ENCODE measurements around the gene MAN1A2. TPM values are rescaled to one million over a fixed set of nuclear protein-coding genes. Genes with fewer than 3 reads are reported as not detected.

MAN1A2 gene
- total and polyA plus RNA-seq, 4 experiments from 2014 or later = 17.5 to 66.5 (median 40.6) TPM

- Mint-ChIP-seq H3K27me3 (no peaks in the 10 kb centered on the region), H3K36me3 (no peaks in the 10 kb centered on the region), H3K9me3 (no peaks in the 10 kb centered on the region), H3K4me3 (no peak overlapping the region), H3K27ac (peak overlapping the region in 2 of 7 donors; percentile 24 to 57), H3K4me1 (peaks cover 13 to 36% (median 22%) of the 10 kb centered on the region in 4 donors)
- Histone ChIP-seq H3K36me3 (ENCODE audit: insufficient read depth, low read length) (no peaks in the 10 kb centered on the region), H3K4me3 (ENCODE audit: low read length in 2 of 2) (no peak overlapping the region), H3K9me3 (ENCODE audit: control insufficient read depth in 1 of 2, low read length in 2 of 2) (no peaks in the 10 kb centered on the region), H3K27me3 (ENCODE audit: insufficient read depth, low read length) (no peaks in the 10 kb centered on the region), H3K4me1 (ENCODE audit: insufficient read depth, low read length) (peaks cover 26% of the 10 kb centered on the region), H3K27ac (ENCODE audit: low read depth, low read length) (no peak overlapping the region)
- ChIA-PET POLR2A (ENCODE audit: partially characterized antibody) (interaction anchor here (1.1 kb wide), 1 partner anchor 36 kb away, joined by 3 read pairs; the partner anchor contains the start of gene TENT5C), CTCF (ENCODE audit: partially characterized antibody) (interaction anchor here (1.2 kb wide), 1 partner anchor 21 kb away, joined by 3 read pairs; no protein-coding TSS in a partner anchor)
- intact Hi-C loops (cut with micrococcal nuclease) = no loop called here
- DNase-seq = no peak
These were observed 202.6 kb downstream of the MAN1A2 start for GRCh38 chr1:117569856-117570255.

- POLR2A ChIA-PET (ENCODE audit: partially characterized antibody) = interaction anchor here (0.7 to 1.1 kb wide), 2 partner anchors 35 to 36 kb away, joined by 3 read pairs; partner anchors contain the start of gene TENT5C
- no peaks in the 10 kb centered on the region for H3K9me3 Mint-ChIP-seq
- no peak for DNase-seq
- Histone ChIP-seq H3K4me3 (ENCODE audit: low read length in 2 of 2) (no peak overlapping the region), H3K4me1 (ENCODE audit: insufficient read depth, low read length) (peaks cover 26% of the 10 kb centered on the region), H3K27me3 (ENCODE audit: insufficient read depth, low read length) (no peaks in the 10 kb centered on the region), H3K36me3 (ENCODE audit: insufficient read depth, low read length) (no peaks in the 10 kb centered on the region), H3K27ac (ENCODE audit: low read depth, low read length) (no peak overlapping the region), H3K9me3 (ENCODE audit: control insufficient read depth in 1 of 2, low read length in 2 of 2) (no peaks in the 10 kb centered on the region)
- H3K27me3 Mint-ChIP-seq = no peaks in the 10 kb centered on the region
- H3K4me3 Mint-ChIP-seq = no peak overlapping the region
- CTCF ChIA-PET (ENCODE audit: partially characterized antibody) = interaction anchor here (1.2 to 3.5 kb wide), 3 partner anchors 22 to 103 kb away, joined by 3 to 15 read pairs (median 3); no protein-coding TSS in a partner anchor
- intact Hi-C loops (cut with micrococcal nuclease) = no loop called here
- H3K27ac Mint-ChIP-seq = no peak overlapping the region
- H3K36me3 Mint-ChIP-seq = no peaks in the 10 kb centered on the region
- peaks cover 13 to 36% (median 22%) of the 10 kb centered on the region in 4 donors for H3K4me1 Mint-ChIP-seq
These were observed 203.8 kb downstream of the MAN1A2 start for GRCh38 chr1:117570988-117571409.

GRCh38 chr1:117571496-117571895, 204.2 kb downstream of the MAN1A2 start:
- H3K27me3 ChIP-seq (ENCODE audit: insufficient read depth, low read length) = no peaks in the 10 kb centered on the region
- no peak for DNase-seq
- no peaks in the 10 kb centered on the region for H3K9me3 ChIP-seq (ENCODE audit: control insufficient read depth in 1 of 2, low read length in 2 of 2)
- H3K27ac Mint-ChIP-seq = peak overlapping the region in 4 of 7 donors; percentile 20 to 50 (median 41)
- H3K27ac ChIP-seq (ENCODE audit: low read depth, low read length) = no peak overlapping the region
- CTCF ChIA-PET (ENCODE audit: partially characterized antibody) = interaction anchor here (1.5 to 3.5 kb wide), 2 partner anchors 36 to 103 kb away, joined by 3 to 15 read pairs; no protein-coding TSS in a partner anchor
- H3K36me3 ChIP-seq (ENCODE audit: insufficient read depth, low read length) = no peaks in the 10 kb centered on the region
- no peak overlapping the region for H3K4me3 ChIP-seq (ENCODE audit: low read length in 2 of 2)
- intact Hi-C loops (cut with micrococcal nuclease) = no loop called here
- H3K27me3 Mint-ChIP-seq = no peaks in the 10 kb centered on the region
- no peaks in the 10 kb centered on the region for H3K9me3 Mint-ChIP-seq
- POLR2A ChIA-PET (ENCODE audit: partially characterized antibody) = interaction anchor here (0.7 kb wide), 1 partner anchor 36 kb away, joined by 3 read pairs; no protein-coding TSS in a partner anchor
- no peaks in the 10 kb centered on the region for H3K36me3 Mint-ChIP-seq
- peaks cover 26% of the 10 kb centered on the region for H3K4me1 ChIP-seq (ENCODE audit: insufficient read depth, low read length)
- peaks cover 13 to 36% (median 22%) of the 10 kb centered on the region in 4 donors for H3K4me1 Mint-ChIP-seq
- H3K4me3 Mint-ChIP-seq = peak overlapping the region in 3 of 8 donors; percentile 55 to 60 (median 57)

- no peaks in the 10 kb centered on the region for H3K36me3 Mint-ChIP-seq
- peaks cover 13 to 36% (median 22%) of the 10 kb centered on the region in 4 donors for H3K4me1 Mint-ChIP-seq
- ChIA-PET CTCF (ENCODE audit: partially characterized antibody) (interaction anchor here (2.3 to 3.5 kb wide), 2 partner anchors 37 to 102 kb away, joined by 9 to 15 read pairs; no protein-coding TSS in a partner anchor), POLR2A (ENCODE audit: partially characterized antibody) (interaction anchor here (0.9 to 2.4 kb wide), 2 partner anchors 34 to 82 kb away, joined by 4 to 7 read pairs; partner anchors contain the start of gene TENT5C)
- no peaks in the 10 kb centered on the region for H3K9me3 Mint-ChIP-seq
- Histone ChIP-seq H3K36me3 (ENCODE audit: insufficient read depth, low read length) (no peaks in the 10 kb centered on the region), H3K27me3 (ENCODE audit: insufficient read depth, low read length) (no peaks in the 10 kb centered on the region), H3K4me1 (ENCODE audit: insufficient read depth, low read length) (peaks cover 26% of the 10 kb centered on the region), H3K9me3 (ENCODE audit: control insufficient read depth in 1 of 2, low read length in 2 of 2) (no peaks in the 10 kb centered on the region), H3K4me3 (ENCODE audit: low read length in 2 of 2) (no peak overlapping the region), H3K27ac (ENCODE audit: low read depth, low read length) (no peak overlapping the region)
- DNase-seq = peak in 4 of 5 donors; percentile 19 to 26 (median 20)
- no peaks in the 10 kb centered on the region for H3K27me3 Mint-ChIP-seq
- peak overlapping the region in 5 of 7 donors; percentile 1 to 86 (median 60) for H3K27ac Mint-ChIP-seq
- intact Hi-C loops (cut with micrococcal nuclease) = no loop called here
- peak overlapping the region in 7 of 8 donors; percentile 22 to 78 (median 52) for H3K4me3 Mint-ChIP-seq
These were observed 205.3 kb downstream of the MAN1A2 start for GRCh38 chr1:117572546-117572945.

GRCh38 chr1:117573386-117574023, 206.3 kb downstream of the MAN1A2 start:
- Histone ChIP-seq H3K36me3 (ENCODE audit: insufficient read depth, low read length) (no peaks in the 10 kb centered on the region), H3K27ac (ENCODE audit: low read depth, low read length) (no peak overlapping the region), H3K9me3 (ENCODE audit: control insufficient read depth in 1 of 2, low read length in 2 of 2) (no peaks in the 10 kb centered on the region), H3K4me3 (ENCODE audit: low read length in 2 of 2) (no peak overlapping the region), H3K4me1 (ENCODE audit: insufficient read depth, low read length) (peaks cover 26% of the 10 kb centered on the region), H3K27me3 (ENCODE audit: insufficient read depth, low read length) (no peaks in the 10 kb centered on the region)
- peak overlapping the region in 1 of 7 donors; percentile 76 for H3K27ac Mint-ChIP-seq
- CTCF ChIA-PET (ENCODE audit: partially characterized antibody) = interaction anchor here (1.7 to 3.5 kb wide), 4 partner anchors 12 to 101 kb away, joined by 3 to 15 read pairs (median 8); no protein-coding TSS in a partner anchor
- POLR2A ChIA-PET (ENCODE audit: partially characterized antibody) = interaction anchor here (0.9 to 2.4 kb wide), 3 partner anchors 33 to 81 kb away, joined by 3 to 7 read pairs (median 4); partner anchors contain the start of gene TENT5C
- H3K27me3 Mint-ChIP-seq = no peaks in the 10 kb centered on the region
- intact Hi-C loops (cut with micrococcal nuclease) = no loop called here
- peaks cover 13 to 36% (median 22%) of the 10 kb centered on the region in 4 donors for H3K4me1 Mint-ChIP-seq
- no peaks in the 10 kb centered on the region for H3K9me3 Mint-ChIP-seq
- no peak overlapping the region for H3K4me3 Mint-ChIP-seq
- H3K36me3 Mint-ChIP-seq = no peaks in the 10 kb centered on the region
- DNase-seq = no peak

- Mint-ChIP-seq H3K36me3 (no peaks in the 10 kb centered on the region), H3K27me3 (no peaks in the 10 kb centered on the region), H3K9me3 (no peaks in the 10 kb centered on the region), H3K4me1 (peaks cover 13 to 36% (median 22%) of the 10 kb centered on the region in 4 donors), H3K27ac (peak overlapping the region in 1 of 7 donors; percentile 57), H3K4me3 (no peak overlapping the region)
- intact Hi-C loops (cut with micrococcal nuclease) = no loop called here
- Histone ChIP-seq H3K36me3 (ENCODE audit: insufficient read depth, low read length) (no peaks in the 10 kb centered on the region), H3K4me1 (ENCODE audit: insufficient read depth, low read length) (peaks cover 26% of the 10 kb centered on the region), H3K4me3 (ENCODE audit: low read length in 2 of 2) (no peak overlapping the region), H3K27ac (ENCODE audit: low read depth, low read length) (no peak overlapping the region), H3K9me3 (ENCODE audit: control insufficient read depth in 1 of 2, low read length in 2 of 2) (no peaks in the 10 kb centered on the region), H3K27me3 (ENCODE audit: insufficient read depth, low read length) (no peaks in the 10 kb centered on the region)
- ChIA-PET POLR2A (ENCODE audit: partially characterized antibody) (interaction anchor here (2.4 kb wide), 1 partner anchor 32 kb away, joined by 7 read pairs; the partner anchor contains the start of gene TENT5C), CTCF (ENCODE audit: partially characterized antibody) (interaction anchor here (0.7 to 2.3 kb wide), 4 partner anchors 11 to 100 kb away, joined by 3 to 9 read pairs (median 5); no protein-coding TSS in a partner anchor)
- DNase-seq = no peak
These were observed 207.0 kb downstream of the MAN1A2 start for GRCh38 chr1:117574161-117574835.

Data from CD4-positive, alpha-beta memory T cell (primary cell).